K562 (cell line): ENCODE data around the gene SGPP2. TPM values are rescaled to one million over a fixed set of nuclear protein-coding genes. Genes with fewer than 3 reads are reported as not detected.
A peak's percentile ranks its signal among the peaks of the same experiment; 100 is the strongest.

Source experiments
- ATAC-seq: fragments of 200-7000 bp; cut with Tn5 transposase; 3 replicates; pipeline ENCODE4 v1.9.1; 2020; ENCODE audit warnings: moderate library complexity
- BruUV-seq: library from RNA; stranded (reverse); fragments of 400-500 nt; replicated peaks from 2 replicates; lab custom pipeline; 2021; lab: Mats Ljungman, UMichigan
- CTCF ChIA-PET: fragments of 300-600 bp; formaldehyde crosslinking; extraction: SDS; loops from one replicate; lab custom pipeline; 2021; ENCODE audit warnings: low intra/inter-chr PET ratio; lab: Yijun Ruan, JAX
- POLR2A ChIA-PET: fragments of 300-600, 350-650 bp; sonication (Branson Sonifier 250); formaldehyde crosslinking; extraction: SDS; loops from one replicate; lab custom pipeline; 2021; ENCODE audit warnings: antibody characterized with exemption, inconsistent platforms; lab: Yijun Ruan, JAX
- DNase-seq, 4 experiments: peaks; one replicate each; pipeline versions ENCODE4 v3.0.0 to v3.0.0-alpha.2; 2011 to 2018; ENCODE audit warnings: low spot score in 3 of 4, mixed read lengths in 3 of 4; ENCODE audit errors: extremely low read depth in 1 of 4
- FAIRE-seq: peaks from 2 replicates; lab custom pipeline; 2011; peaks lifted over from hg19 to GRCh38; lab: Jason Lieb, UNC
- H2AFZ ChIP-seq: 2 replicates; pipeline ENCODE4 v1.6.0; 2011; ENCODE audit warnings: low read depth, low read length, control low read depth, inconsistent platforms
- H3K27ac ChIP-seq: fragments of 200-600 bp; 3 replicates; pipeline ENCODE4 v1.8.0; 2011; ENCODE audit warnings: low read depth, mild to moderate bottlenecking, control low read depth, inconsistent platforms, low read length, moderate library complexity, mixed read lengths; ENCODE audit errors: extremely low read depth
- H3K27me3 ChIP-seq, 2 experiments: fragments of 300-600 bp in 1 of 2; 2 replicates in 1 of 2; 3 replicates in 1 of 2; pipeline versions ENCODE4 v1.6.0 to v1.8.0; 2011; ENCODE audit warnings: inconsistent platforms in 2 of 2, low read length in 2 of 2, mild to moderate bottlenecking in 1 of 2, mixed read lengths in 1 of 2, moderate library complexity in 1 of 2; ENCODE audit not compliant: control insufficient read depth in 2 of 2, insufficient read depth in 2 of 2
- H3K36me3 ChIP-seq: fragments of 300-600 bp; 3 replicates; pipeline ENCODE4 v1.8.0; 2011; ENCODE audit warnings: mild to moderate bottlenecking, low read length, inconsistent platforms; ENCODE audit not compliant: control insufficient read depth, insufficient read depth
- H3K4me1 ChIP-seq, 2 experiments: fragments of 200-600 bp in 1 of 2; replicated peaks in 1 of 2; 2 replicates in 1 of 2; 3 replicates in 1 of 2; pipeline versions ENCODE4 v1.5.1 to v1.8.0; 2011; ENCODE audit warnings: inconsistent platforms in 2 of 2, low read length in 2 of 2, mild to moderate bottlenecking in 1 of 2, mixed read lengths in 1 of 2, moderate library complexity in 1 of 2; ENCODE audit not compliant: control insufficient read depth in 2 of 2, insufficient read depth in 2 of 2
- H3K4me2 ChIP-seq: 2 replicates; pipeline ENCODE4 v1.6.1; 2011; ENCODE audit warnings: low read length, control low read depth, inconsistent platforms, mixed read lengths; ENCODE audit not compliant: insufficient read depth
- H3K4me3 ChIP-seq: fragments of 200-600 bp; sonication (generic), shearing (Covaris generic); 2 replicates; pipeline ENCODE4 v1.5.1; 2016; ENCODE audit warnings: control low read depth, inconsistent platforms
- H3K79me2 ChIP-seq: fragments of 200-600 bp; 3 replicates; pipeline ENCODE4 v1.8.0; 2011; ENCODE audit warnings: low read length, inconsistent platforms; ENCODE audit not compliant: control insufficient read depth, insufficient read depth
- H3K9ac ChIP-seq, 2 experiments: 2 replicates each; pipeline versions ENCODE4 v1.6.0 to v1.6.1; 2011; ENCODE audit warnings: low read depth in 2 of 2, low read length in 2 of 2, control low read depth in 1 of 2, inconsistent platforms in 1 of 2, mild to moderate bottlenecking in 1 of 2, mixed read lengths in 1 of 2; ENCODE audit not compliant: insufficient read depth in 1 of 2
- H3K9me1 ChIP-seq: one replicate; pipeline ENCODE4 v1.6.0; 2011; ENCODE audit warnings: inconsistent platforms, mild to moderate bottlenecking, low read length, moderate library complexity; ENCODE audit not compliant: control insufficient read depth, insufficient read depth
- H3K9me3 ChIP-seq: replicated peaks from 2 replicates; pipeline ENCODE4 v1.5.1; 2011; ENCODE audit warnings: low read depth, low read length, inconsistent platforms; ENCODE audit not compliant: control insufficient read depth, insufficient read depth
- H4K20me1 ChIP-seq: replicated peaks from 2 replicates; pipeline ENCODE4 v1.6.1; 2011; ENCODE audit warnings: low read length, inconsistent platforms, mixed read lengths; ENCODE audit not compliant: control insufficient read depth, insufficient read depth
- BRCA1 ChIP-seq, 2 experiments: fragments of 450-650 bp in 1 of 2; sonication (generic) in 1 of 2; formaldehyde crosslinking in 1 of 2; IDR thresholded peaks; 2 replicates each; pipeline versions ENCODE4 v1.5.0 to v1.6.1; 2017 to 2020; ENCODE audit warnings: mild to moderate bottlenecking in 1 of 2, missing genetic modification reagents in 1 of 2
- LARP7 ChIP-seq: fragments of 450-650 bp; IDR thresholded peaks from 2 replicates; pipeline ENCODE4 v1.6.1; 2016
- NFE2 ChIP-seq: IDR thresholded peaks from 2 replicates; pipeline ENCODE4 v1.6.1; 2014; ENCODE audit warnings: antibody characterized with exemption, low read depth
- POLR2A ChIP-seq: fragments of 450-650 bp; conservative IDR thresholded peaks from 2 replicates; pipeline ENCODE4 v1.6.1; 2016
- SRSF1 ChIP-seq: fragments of 200-400 bp; formaldehyde crosslinking; IDR thresholded peaks from 2 replicates; pipeline ENCODE4 v1.6.1; 2017; ENCODE audit warnings: mild to moderate bottlenecking, low read depth, low read length, moderate library complexity
- TBL1XR1 ChIP-seq, 2 experiments: IDR thresholded peaks; 2 replicates each; pipeline ENCODE4 v1.6.1; 2012; ENCODE audit warnings: improper control_type of control experiment in 2 of 2, low read length in 2 of 2, mild to moderate bottlenecking in 1 of 2
- XRCC5 ChIP-seq: fragments of 200-400 bp; formaldehyde crosslinking; IDR thresholded peaks from 2 replicates; pipeline ENCODE4 v1.6.1; 2017; ENCODE audit warnings: low read depth, mild to moderate bottlenecking, low read length
- WGBS: fragments of 100-300 bp; shearing (Covaris generic); methylation state at CpG from one replicate; pipeline ENCODE4 v1.1.6; 2016; ENCODE audit warnings: low coverage, mixed read lengths; ENCODE audit not compliant: insufficient coverage; ENCODE audit errors: missing lambda C conversion rate; 5-methylcytosine and 5-hydroxymethylcytosine counted together
- in situ Hi-C: fragments of 300-500 bp; cut with MboI; formaldehyde crosslinking; loops from 4 replicates; pipeline ENCODE4 v1.15.0; 2018; ENCODE audit warnings: inconsistent platforms, mixed read lengths
- intact Hi-C: fragments of 100-400 bp; cut with micrococcal nuclease; formaldehyde crosslinking; loops from 2 replicates; pipeline ENCODE4 v1.14.2; 2022
- polyA plus RNA-seq, 8 experiments: library from polyadenylated mRNA; depleted of rRNA in 4 of 8; stranded (reverse) in 5 of 8; unstranded in 3 of 8; fragments of >200 nt; fragmentation: Nextera tagmentation in 2 of 8; fragmentation: Illumina TruSeq in 1 of 8; extraction: Ambion mirVana in 2 of 8; extraction: Trizol in 1 of 8; gene quantifications; 2 replicates each; pipeline versions ENCODE4 v1.2.1 to v1.2.3, GENCODE V29; 2011 to 2014; ENCODE audit warnings: inconsistent platforms in 1 of 8, missing spikeins in 1 of 8
- total RNA-seq, 7 experiments: library from RNA; depleted of rRNA in 6 of 7; stranded (reverse); fragments of >200 nt in 6 of 7; fragmentation: Illumina TruSeq in 2 of 7; extraction: Trizol in 2 of 7; gene quantifications; 2 replicates each; pipeline versions ENCODE4 v1.2.1 to v1.2.3, GENCODE V29; 2011 to 2021; ENCODE audit warnings: low replicate concordance in 1 of 7
- TF ChIP-seq, protein P1 (sequence below), 3 experiments: IDR thresholded peaks in 2 of 3; conservative IDR thresholded peaks in 1 of 3; 2 replicates each; pipeline ENCODE4 v1.5.1; 2011 to 2012; ENCODE audit warnings: low read length in 3 of 3, mild to moderate bottlenecking in 3 of 3, control low read depth in 2 of 3, improper control_type of control experiment in 1 of 3, inconsistent platforms in 1 of 3, low read depth in 1 of 3, mixed read lengths in 1 of 3, moderate library complexity in 1 of 3; ENCODE audit not compliant: insufficient read depth in 2 of 3
- TF ChIP-seq, protein P2 (sequence below): fragments of 450-650 bp; IDR thresholded peaks from 2 replicates; pipeline ENCODE4 v1.6.1; 2018; ENCODE audit not compliant: partially characterized antibody
- TF ChIP-seq, protein P3 (sequence below): fragments of 250-450 bp; sonication (Bioruptor Pico); IDR thresholded peaks from 2 replicates; pipeline ENCODE4 v1.9.0; 2021; ENCODE audit warnings: mild to moderate bottlenecking, inconsistent platforms
- TF ChIP-seq, protein P4 (sequence below): fragments of 200-800 bp; sonication (Bioruptor generic); IDR thresholded peaks from 2 replicates; pipeline ENCODE4 v1.6.1; 2017; ENCODE audit warnings: missing genetic modification characterization, missing compliant biosample characterization

The SGPP2 gene
- total and polyA plus RNA-seq, 9 of the 15 experiments (the other 6 are each of a cell fraction or from before 2014, with no cell fraction given), result 0.01 to 0.04 TPM; not detected in 7

DNA sequence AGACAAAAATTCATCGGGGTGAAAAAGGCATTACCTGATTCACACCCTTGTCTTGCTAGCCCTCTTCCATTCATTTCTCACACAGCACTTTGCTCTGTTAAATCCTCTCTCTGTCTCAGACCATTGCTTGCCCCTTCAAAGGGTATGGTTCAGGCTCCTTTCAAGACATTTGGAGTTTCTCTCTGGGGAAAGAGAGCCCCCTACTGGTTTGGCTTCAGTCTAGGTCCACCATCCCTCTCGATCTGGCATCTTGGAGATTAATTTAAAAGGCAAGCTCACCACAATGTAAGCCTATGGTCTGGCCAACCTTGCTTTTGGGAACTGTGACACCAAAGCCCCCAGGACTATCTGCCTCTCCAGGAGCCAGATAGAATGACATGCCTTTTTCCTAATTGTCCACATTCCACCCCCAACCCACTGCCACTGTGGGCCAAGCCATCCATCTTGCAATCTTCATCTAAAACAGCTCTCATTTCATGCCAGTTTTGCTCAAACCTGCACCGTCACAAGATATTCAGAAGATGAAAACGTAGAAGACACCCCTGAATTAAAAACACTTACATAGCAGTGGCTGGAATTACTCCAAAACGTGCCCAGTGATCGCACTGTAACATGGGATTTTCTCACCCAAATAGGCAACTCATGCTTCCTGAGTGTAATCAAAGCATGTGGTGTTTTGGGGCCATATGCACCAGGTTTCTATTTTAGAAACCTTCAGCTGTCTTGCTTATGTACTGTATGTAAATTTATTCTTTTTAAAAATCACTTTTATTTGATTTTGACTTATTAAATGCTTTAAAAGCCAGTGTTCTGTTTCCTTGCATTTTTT is 137.7 kb downstream of the SGPP2 start:
- H3K9ac ChIP-seq, result no peak overlapping the region
- no peak overlapping the region for H3K4me2 ChIP-seq
- no peak overlapping the region for H3K4me3 ChIP-seq
- H3K4me1 ChIP-seq, result no peaks in the 10 kb centered on the region
- H3K36me3 ChIP-seq, result peaks cover 7% of the 10 kb centered on the region; the same call in 1 of the 3 replicates
- H4K20me1 ChIP-seq, result no peaks in the 10 kb centered on the region
- ATAC-seq (peak; percentile 85), DNase-seq (peak; percentile 22 to 58 (median 34)), FAIRE-seq (peak; percentile 29)
- H3K9me3 ChIP-seq, result no peaks in the 10 kb centered on the region
- H3K9me1 ChIP-seq, result no peaks in the 10 kb centered on the region
- intact Hi-C loops, result loop anchor here (2.0 kb wide), 2 partner anchors 243 to 505 kb away; no protein-coding TSS in a partner anchor
- H3K27me3 ChIP-seq, result no peaks in the 10 kb centered on the region
- no peak overlapping the region for H3K27ac ChIP-seq
- no peak overlapping the region for H2AFZ ChIP-seq
- TSS peak; percentile 23 for BruUV-seq
- ChIA-PET CTCF (interaction anchor here (1.2 kb wide), 1 partner anchor 244 kb away, joined by 5 read pairs; no protein-coding TSS in a partner anchor), POLR2A (interaction anchor here (1.0 to 1.3 kb wide), 2 partner anchors 8 to 9 kb away, joined by 3 to 4 read pairs; no protein-coding TSS in a partner anchor)
- in situ Hi-C loops, result loop anchor here (25.0 kb wide), 1 partner anchor 250 kb away; a partner anchor contains a TSS
- WGBS, result 37% methylated on average over 5 of the region's 6 CpGs
- no peaks in the 10 kb centered on the region for H3K79me2 ChIP-seq
- TF ChIP-seq XRCC5 (no peak), SRSF1 (no peak), POLR2A (0 out of 2 replicates have a peak, but pooled peaks have one; percentile 10), TBL1XR1 (IDR thresholded peaks at IDR 0.05; ENCODE audit: low read length in 2 of 2) (no peak), LARP7 (no peak), BRCA1 (IDR thresholded peaks at IDR 0.05) (no peak), BRCA1 (CRISPR knock-in tag; IDR thresholded peaks at IDR 0.05) (no peak), NFE2 (no peak)
- TF ChIP-seq, protein P1, sequence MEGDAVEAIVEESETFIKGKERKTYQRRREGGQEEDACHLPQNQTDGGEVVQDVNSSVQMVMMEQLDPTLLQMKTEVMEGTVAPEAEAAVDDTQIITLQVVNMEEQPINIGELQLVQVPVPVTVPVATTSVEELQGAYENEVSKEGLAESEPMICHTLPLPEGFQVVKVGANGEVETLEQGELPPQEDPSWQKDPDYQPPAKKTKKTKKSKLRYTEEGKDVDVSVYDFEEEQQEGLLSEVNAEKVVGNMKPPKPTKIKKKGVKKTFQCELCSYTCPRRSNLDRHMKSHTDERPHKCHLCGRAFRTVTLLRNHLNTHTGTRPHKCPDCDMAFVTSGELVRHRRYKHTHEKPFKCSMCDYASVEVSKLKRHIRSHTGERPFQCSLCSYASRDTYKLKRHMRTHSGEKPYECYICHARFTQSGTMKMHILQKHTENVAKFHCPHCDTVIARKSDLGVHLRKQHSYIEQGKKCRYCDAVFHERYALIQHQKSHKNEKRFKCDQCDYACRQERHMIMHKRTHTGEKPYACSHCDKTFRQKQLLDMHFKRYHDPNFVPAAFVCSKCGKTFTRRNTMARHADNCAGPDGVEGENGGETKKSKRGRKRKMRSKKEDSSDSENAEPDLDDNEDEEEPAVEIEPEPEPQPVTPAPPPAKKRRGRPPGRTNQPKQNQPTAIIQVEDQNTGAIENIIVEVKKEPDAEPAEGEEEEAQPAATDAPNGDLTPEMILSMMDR (IDR thresholded peaks at IDR 0.05 in 2 of 3, conservative IDR thresholded peaks at IDR 0.05 in 1 of 3; ENCODE audit: insufficient read depth in 2 of 3, low read depth in 1 of 3, low read length in 3 of 3), result peak; percentile 39 to 66 (median 59)
- TF ChIP-seq, protein P2, sequence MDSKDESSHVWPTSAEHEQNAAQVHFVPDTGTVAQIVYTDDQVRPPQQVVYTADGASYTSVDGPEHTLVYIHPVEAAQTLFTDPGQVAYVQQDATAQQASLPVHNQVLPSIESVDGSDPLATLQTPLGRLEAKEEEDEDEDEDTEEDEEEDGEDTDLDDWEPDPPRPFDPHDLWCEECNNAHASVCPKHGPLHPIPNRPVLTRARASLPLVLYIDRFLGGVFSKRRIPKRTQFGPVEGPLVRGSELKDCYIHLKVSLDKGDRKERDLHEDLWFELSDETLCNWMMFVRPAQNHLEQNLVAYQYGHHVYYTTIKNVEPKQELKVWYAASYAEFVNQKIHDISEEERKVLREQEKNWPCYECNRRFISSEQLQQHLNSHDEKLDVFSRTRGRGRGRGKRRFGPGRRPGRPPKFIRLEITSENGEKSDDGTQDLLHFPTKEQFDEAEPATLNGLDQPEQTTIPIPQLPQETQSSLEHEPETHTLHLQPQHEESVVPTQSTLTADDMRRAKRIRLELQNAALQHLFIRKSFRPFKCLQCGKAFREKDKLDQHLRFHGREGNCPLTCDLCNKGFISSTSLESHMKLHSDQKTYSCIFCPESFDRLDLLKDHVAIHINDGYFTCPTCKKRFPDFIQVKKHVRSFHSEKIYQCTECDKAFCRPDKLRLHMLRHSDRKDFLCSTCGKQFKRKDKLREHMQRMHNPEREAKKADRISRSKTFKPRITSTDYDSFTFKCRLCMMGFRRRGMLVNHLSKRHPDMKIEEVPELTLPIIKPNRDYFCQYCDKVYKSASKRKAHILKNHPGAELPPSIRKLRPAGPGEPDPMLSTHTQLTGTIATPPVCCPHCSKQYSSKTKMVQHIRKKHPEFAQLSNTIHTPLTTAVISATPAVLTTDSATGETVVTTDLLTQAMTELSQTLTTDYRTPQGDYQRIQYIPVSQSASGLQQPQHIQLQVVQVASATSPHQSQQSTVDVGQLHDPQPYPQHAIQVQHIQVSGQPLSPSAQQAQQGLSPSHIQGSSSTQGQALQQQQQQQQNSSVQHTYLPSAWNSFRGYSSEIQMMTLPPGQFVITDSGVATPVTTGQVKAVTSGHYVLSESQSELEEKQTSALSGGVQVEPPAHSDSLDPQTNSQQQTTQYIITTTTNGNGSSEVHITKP, result no peak
- TF ChIP-seq, protein P3, sequence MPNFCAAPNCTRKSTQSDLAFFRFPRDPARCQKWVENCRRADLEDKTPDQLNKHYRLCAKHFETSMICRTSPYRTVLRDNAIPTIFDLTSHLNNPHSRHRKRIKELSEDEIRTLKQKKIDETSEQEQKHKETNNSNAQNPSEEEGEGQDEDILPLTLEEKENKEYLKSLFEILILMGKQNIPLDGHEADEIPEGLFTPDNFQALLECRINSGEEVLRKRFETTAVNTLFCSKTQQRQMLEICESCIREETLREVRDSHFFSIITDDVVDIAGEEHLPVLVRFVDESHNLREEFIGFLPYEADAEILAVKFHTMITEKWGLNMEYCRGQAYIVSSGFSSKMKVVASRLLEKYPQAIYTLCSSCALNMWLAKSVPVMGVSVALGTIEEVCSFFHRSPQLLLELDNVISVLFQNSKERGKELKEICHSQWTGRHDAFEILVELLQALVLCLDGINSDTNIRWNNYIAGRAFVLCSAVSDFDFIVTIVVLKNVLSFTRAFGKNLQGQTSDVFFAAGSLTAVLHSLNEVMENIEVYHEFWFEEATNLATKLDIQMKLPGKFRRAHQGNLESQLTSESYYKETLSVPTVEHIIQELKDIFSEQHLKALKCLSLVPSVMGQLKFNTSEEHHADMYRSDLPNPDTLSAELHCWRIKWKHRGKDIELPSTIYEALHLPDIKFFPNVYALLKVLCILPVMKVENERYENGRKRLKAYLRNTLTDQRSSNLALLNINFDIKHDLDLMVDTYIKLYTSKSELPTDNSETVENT, result no peak
- TF ChIP-seq, protein P4, sequence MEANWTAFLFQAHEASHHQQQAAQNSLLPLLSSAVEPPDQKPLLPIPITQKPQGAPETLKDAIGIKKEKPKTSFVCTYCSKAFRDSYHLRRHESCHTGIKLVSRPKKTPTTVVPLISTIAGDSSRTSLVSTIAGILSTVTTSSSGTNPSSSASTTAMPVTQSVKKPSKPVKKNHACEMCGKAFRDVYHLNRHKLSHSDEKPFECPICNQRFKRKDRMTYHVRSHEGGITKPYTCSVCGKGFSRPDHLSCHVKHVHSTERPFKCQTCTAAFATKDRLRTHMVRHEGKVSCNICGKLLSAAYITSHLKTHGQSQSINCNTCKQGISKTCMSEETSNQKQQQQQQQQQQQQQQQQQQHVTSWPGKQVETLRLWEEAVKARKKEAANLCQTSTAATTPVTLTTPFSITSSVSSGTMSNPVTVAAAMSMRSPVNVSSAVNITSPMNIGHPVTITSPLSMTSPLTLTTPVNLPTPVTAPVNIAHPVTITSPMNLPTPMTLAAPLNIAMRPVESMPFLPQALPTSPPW (CRISPR knock-in tag), result no peak
